NCI-H524 (cell line): ENCODE results near the gene SLC9A3.
"Not testable (repeated sequence)": the region's sequence is repeated elsewhere in the genome, so short reads cannot be mapped to it uniquely, and the experiment has no call there.

Source experiments
- DNase-seq, 2 experiments: peaks; one replicate each; lab custom pipeline; 2025; lab: John Stamatoyannopoulos, UW

The SLC9A3 gene

DNA sequence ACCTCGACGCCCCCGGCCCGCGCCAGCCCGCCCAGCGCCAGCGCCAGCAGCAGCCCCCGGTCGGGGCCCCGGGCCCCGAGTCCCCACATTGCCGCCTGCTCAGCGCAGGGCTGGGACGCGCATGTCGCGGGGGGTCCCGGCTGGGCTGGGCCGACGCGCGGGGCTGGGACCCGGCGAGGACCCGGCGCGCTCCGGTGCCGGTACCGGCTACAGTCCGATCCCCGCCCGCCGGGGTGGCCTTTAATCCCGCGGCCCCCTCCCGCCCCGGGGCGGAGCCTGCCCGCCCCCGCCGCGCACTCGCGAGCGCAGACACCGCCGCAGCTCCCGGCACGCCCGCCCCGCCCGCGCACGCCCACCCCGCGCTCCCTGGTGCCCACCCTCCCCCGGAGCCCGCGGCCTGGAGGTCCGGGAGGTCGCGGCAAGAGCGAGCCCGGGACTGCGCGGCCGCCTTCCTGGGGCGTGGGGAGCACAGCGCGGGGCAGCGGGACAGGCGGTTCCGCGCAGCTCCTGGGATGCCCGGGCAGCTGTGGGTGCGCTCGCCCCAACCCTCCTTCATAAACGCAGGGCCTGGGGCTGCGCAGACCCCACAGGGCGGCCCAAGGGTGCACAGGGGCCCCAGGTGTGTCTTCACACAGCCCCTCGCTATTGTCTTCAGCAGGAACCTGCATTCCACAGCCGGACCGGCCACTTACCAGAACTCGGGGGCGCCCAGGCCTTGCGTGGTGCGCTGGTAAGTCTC lies at the start of gene SLC9A3:
Gene SLC9A3 (minus strand): TSS at position 216 of the 739 bp plus-strand sequence.
- DNase-seq = no peak

DNA sequence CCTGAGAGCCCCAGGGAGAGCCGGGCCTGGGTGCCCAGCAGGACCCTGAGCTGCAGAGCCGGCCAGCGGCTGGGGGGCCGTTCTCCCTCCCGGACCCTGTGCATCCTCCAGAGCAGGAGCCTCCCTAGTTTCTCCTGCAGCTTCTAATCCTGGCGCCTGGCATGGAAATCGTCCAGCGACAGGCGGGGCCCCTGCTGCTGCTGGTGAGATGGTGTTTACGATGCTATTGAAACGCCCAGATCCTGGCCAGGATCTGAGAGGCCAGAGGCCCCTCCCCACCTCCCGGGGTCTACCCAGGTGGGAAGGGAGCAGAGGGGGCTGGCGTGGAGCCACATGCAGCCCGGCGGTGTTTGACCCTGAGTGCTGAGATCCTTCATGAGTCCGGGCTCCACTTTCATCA lies 49.7 kb upstream of the SLC9A3 start:
- no peak for DNase-seq

DNA sequence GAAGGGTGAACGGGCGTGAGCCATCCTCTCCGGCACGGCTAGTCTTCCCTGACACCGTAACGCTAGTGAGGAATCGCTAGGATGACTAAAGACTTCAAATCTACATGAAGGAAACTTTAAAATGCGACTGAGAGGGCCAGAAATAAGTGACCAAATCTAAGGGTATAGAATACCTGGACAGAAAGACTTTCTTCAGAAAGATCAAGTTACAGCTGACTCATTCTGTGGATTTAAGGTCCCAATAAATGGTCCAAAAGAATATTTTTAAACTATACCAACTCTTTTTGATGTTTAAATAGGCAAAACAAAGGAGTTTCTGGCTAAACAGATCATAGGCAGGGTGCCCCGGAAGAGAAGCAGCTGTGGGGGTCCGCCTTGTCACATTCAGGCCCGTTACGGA lies 49.0 kb upstream of the SLC9A3 start:
- DNase-seq = no peak

DNA sequence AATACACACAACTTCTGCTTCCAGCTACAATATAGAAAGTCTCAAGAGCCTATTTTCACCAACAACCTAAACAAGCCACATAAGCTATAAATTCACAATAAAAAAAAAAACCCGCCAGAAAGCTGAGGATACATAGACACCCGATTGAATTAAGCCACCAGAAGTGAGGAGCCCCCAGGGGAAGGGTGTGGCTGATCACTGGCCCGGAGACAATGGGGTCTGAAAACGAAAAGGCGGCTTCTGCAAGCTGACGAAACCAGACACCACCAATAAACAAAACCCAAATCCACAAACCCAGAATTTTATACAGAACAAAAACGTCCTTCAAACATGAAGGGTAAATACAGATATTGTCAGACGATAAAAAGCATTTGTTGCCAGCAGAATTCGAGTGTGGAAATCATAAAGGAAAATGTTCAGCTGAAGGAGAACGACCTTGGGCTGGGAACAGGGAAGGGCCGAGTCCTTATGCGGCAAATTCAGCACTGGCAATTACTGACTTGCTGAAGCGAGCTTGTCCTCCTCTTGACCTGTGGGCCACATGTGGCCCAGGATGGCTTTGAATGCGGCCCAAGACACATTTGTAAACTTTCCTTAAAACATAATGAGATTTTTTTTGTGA lies 48.3 kb upstream of the SLC9A3 start:
- DNase-seq = no peak

DNA sequence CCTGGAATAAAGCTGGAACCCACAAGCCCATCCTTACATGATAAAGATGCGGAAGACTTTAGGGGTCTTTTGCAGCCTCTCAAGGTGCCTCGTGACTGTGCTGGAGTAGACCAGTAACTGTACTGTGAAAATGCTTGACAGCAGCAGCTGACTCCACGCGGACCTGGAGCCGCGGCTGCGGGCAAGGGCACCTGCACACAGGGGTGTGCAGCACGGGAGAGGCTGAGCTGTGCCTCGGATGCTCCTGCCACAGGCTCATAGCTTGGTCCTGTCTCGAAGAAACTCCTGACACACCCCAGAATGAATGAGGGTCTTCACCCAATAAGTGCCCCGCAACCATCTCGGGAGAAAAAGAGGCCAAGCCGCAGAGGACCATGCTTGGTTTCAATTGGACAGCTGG lies 47.5 kb upstream of the SLC9A3 start:
- no peak for DNase-seq

DNA sequence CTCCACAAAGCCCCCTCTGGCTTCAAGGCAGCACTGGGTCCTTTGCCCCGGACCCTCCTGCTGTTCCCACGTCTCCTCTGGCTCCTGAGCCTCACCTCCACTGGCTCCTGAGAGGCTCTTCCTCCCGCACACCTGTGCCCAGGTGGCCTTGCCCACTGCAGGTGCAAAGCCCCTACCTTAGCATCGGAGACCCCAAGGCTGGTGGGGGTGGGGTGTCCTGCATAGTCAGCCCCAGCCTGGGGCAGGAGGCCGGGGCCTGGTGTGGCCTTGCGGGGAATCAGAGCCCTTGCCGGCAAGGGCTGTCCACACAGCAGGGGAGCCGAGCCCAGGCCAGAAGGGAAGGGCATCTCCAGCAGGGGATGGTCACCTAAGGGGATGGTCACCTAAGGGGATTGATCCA lies 46.6 kb upstream of the SLC9A3 start:
- DNase-seq = no peak

DNA sequence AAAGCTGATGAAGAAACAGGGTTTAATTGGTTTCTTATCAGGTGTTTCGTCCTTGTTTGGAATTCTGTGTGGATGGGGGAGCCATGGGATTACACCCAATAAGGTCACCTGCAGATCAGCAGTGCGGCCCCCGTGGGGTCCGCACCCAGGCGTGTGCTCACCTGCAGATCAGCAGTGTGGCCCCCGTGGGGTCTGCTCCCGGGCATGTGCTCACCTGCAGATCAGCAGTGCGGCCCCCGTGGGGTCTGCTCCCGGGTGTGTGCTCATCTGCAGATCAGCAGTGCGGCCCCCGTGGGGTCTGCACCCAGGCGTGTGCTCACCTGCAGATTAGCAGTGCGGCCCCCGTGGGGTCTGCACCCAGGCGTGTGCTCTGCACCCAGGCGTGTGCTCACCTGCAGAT lies 46.2 kb upstream of the SLC9A3 start:
- DNase-seq = no peak

DNA sequence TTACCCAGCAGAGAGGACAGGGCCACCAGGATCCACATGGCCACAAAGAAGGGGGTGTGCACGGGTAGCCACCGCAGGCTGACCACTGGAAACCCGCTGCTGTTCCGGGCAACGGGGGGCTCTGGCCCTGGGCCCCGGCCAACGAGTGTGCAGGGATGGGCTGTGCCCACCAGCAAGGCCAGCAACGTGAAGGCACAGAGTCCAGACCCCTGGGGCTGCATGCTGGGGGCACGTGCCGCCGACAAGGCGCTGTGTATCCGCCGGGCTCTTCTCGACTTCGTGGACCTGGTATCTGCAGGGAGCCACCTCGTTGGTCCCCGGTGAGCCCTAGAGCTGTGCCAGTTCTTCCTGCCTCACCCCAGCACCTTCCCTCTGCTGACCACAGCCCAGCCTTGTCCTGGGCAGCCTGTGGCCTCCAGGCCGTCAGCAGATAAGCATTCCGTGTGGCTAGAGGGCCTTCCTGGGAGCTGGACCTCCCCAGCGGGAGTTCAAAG lies 45.7 kb upstream of the SLC9A3 start:
- no peak for DNase-seq

DNA sequence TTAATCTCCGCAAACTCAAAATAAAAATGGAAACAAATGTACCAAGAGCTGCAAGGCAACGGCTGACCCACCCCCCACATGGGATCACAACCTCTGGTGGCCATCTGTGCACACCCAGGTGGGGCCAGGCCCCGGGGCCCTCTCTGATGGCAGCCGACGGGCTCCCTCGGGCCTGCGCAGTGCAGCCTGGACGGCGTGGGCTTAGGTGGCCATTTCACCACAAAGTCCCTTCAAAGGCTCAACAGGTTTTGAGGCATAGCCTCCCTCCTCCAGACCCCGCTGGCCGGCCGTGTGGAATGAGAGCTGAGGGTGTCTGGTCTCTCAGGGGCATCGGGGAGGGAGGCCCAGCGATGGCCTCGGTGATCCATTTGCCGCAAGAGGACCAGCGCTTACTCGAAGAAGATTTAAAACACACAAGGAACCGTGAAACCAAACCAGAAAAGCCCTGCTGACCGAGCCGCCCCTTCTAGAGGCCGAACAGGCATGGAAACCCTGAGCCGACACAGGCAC lies 45.2 kb upstream of the SLC9A3 start:
- DNase-seq = no peak

DNA sequence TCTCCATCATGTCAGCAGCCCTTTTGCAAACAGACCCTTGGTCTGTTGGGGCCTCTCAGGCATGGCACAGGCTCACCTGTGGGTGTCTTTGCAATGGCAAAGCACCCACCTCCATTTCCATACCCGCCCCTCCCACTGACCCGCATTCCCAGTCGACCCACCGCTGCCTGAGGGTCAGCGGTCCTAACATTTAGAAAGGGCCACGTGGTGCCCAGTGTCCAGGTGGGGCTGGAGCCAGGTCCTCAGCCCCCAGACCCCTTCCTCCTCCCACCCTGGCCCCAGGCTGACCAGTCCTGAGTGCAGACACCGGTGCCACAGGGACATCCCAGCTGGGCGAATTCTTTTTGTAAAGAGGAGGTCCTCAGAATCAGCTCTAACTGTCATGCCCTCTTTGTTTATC lies 44.6 kb upstream of the SLC9A3 start:
- DNase-seq = no peak

DNA sequence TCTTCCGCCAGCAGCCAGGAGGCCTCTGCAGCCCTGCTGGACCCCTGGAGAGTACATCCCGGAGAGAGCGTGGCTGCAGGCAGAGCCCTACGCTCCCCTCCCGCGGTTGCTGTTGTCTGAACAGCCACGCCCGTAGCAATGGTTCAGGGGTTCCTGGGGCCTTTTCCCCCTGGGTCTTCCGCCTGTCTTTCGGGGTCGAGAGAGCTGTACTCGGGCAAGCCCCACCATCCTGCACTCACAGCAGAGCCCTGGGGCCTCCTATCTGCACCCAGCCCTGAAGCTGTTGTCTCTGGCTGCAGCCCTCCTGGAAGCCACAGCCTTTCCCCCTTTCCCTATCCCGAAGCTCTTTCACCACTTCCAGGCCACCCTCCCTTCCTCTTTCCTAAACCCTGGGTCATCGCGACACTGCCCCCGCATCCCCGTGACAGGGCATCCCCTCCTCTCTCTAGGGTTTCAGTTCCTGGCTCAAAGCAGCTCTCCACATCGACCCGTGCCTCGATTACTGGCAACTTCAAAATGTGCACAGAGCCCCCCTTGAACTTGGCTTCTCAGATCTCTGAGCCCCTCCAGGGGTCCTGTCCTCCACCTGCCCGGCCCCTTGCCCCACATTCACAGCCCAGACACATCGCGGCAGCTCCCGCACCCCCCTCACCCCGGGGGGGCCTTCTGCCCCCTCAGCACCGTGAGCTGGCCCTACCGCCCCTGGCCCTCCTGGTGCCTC lies 44.0 kb upstream of the SLC9A3 start:
- no peak for DNase-seq

DNA sequence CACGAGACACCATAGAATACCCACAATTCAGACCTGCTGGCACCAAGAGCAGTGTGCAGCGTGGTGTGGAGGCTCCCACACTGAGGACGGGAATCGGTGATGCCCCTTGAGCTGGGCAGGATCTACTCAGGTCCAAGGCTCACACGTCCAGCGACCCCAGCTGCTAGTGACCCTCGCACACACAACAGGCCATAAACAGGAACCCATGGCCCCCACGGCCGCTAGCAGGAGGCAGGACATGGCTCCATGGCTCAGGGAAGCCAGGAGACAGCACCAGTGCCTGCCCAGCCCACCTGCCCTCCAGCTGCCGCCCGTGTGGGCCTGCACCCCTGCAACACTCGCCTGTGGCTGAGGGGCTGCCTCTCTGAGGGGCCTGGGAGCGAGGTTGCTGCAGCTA lies 43.4 kb upstream of the SLC9A3 start:
- DNase-seq = no peak

DNA sequence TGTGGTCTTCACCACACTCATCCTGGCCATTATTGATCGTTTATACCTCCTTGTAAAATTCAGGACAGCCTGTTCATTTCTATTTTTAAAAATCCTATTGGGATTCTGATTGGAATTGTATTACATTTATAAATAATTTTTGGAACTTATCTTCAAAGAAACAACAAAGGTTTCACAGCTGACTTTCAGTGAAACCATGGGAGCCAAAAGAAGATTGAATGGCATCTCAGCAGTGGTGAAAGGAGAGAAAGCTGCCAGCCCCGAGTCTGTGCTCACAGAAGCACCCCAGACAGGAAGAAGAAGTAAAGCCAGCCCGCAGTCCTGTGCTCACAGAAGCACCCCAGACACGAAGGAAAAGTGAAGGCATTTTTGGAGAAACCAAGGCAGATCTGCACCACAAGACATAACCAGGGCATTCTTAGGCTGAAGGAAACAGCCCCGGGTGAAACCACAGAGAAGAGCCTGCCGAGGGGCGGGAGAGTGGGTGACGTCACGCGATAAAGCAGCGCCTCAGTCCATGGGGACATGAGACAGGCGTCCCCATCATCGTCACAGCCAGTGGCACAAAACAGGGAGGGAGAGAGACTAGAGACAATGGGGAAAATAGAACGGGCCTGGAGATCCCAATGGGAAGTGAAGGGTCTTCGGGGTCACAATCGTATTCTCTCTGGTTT lies 42.5 kb upstream of the SLC9A3 start:
- no peak for DNase-seq

DNA sequence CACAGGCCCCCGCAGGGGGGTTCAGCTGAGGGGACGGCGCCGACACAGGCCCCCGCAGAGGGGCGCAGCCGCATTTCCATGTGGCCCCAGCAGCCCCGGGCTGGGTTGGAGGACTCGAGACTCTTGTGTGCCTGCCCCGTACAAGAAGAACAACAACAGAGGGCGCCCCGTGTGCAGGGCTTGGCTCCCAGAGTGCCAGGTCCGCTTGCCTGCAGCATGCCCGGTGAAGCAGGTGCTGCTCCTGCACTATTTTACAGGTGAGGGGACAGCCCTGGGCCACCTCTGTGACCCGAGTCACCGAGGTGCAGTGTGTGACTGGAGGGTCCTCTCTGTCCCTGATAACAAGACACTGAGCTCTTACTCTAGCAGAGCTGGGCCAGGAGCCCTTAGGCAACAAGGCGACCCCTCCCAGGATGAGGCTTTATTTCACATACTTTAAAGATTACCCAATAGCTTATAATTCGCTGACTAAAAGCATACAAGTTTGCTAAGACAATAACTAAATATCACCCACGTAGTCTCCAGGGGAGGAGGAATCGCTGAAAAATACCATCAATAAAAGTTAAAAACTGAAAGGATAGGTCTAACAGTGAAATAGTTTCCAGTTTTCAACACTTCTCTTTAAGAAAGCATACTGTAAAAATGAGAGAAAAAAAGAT lies 41.7 kb upstream of the SLC9A3 start:
- no peak for DNase-seq

DNA sequence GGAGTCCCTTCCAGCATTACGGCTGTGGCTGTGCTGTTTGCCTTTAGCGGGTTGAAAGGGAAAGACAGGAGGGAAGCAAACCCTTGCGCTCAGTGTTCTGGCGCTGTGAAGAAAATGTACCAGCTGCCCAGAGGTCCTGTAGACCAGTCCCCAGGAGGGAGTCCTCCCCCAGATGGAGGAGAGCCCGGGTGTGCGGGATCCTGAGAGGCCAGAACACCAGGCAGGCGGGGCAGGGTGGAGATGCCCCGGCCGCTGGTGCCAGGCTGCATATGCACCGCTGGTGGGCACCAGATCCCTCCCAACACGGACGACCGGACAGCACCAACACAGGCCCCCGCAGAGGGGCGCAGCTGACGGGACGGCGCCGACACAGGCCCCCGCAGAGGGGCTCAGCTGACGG lies 37.2 kb upstream of the SLC9A3 start:
- no peak for DNase-seq

DNA sequence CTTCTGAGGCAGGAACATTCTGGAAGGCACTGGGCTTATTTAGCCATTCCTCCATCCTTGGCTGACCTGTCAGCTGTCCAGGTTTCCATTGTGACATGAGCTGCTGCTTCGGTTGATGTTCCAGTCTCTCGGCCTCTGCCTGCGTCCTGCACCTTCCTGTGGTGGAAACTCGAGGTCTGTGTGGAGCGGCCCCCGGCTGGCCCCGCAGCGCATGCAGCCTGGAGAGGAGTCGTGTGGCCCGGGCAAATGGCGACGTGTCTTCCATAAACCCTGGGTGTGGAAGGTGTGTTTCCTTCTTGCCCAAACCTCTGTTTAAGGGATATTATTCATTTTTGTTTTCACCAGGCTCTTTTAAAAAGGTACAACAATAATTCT lies 36.5 kb upstream of the SLC9A3 start:
- DNase-seq = no peak

DNA sequence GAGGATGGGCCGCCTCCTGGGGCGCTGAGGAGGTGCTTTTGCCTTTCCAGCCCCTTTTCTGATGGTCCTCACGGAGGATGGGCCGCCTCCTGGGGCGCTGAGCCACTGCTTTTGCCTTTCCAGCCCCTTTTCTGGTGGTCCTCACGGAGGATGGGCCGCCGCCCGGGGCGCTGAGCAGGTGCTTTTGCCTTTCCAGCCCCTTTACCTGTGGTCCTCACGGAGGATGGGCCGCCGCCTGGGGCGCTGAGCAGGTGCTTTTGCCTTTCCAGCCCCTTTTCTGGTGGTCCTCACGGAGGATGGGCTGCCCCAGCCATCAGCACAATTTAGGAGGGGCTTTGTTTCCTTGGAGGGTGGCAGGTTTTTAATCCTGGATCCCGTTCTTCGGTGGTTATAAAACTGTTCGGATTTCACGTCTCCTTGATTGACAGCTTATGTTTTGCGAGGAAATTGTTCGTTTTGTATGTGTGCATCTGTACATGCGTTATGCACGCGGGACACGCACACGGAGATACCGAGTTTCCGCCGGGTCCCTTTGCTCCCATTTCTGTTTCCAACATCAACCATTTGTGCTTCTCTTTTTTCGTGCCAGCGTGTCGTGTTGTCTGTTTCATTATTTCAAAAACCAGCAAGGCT lies 34.7 kb upstream of the SLC9A3 start:
- DNase-seq = no peak

DNA sequence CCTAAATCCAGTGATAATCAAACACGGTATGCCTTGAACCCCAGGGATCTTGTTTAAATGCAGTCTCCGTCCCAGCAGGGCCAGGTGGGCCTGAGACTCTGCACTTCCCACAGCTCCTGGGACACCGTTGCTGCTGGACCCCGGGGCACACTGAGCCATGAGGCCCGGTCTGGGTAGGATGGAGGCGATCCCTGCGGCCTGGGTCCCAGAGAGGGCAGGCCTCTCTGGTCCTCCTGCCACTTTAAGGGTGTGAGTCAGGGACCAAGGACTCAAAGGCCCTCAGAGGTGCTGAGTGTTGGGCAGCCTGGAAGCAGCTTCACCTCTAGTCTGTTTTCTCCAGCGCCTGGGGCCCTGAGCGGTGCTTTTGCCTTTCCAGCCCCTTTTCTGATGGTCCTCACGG lies 34.1 kb upstream of the SLC9A3 start:
- DNase-seq = no peak

DNA sequence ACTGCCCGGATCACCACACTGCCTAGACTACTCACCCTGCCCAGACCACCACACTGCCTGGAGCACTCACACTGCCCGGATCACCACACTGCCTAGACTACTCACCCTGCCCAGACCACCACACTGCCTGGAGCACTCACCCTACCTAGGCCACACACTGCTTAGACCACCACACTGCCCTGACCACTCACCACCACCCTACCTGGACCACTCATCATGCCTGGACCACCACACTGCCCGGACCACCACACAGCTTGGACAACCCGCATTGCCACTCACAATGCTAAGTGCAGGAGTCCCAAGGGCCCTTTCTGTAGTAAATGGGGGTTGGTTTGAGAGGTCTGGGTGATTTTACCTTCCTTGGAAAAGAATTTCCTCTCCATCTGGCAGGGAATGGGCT lies 33.7 kb upstream of the SLC9A3 start:
- DNase-seq = not testable (repeated sequence)

DNA sequence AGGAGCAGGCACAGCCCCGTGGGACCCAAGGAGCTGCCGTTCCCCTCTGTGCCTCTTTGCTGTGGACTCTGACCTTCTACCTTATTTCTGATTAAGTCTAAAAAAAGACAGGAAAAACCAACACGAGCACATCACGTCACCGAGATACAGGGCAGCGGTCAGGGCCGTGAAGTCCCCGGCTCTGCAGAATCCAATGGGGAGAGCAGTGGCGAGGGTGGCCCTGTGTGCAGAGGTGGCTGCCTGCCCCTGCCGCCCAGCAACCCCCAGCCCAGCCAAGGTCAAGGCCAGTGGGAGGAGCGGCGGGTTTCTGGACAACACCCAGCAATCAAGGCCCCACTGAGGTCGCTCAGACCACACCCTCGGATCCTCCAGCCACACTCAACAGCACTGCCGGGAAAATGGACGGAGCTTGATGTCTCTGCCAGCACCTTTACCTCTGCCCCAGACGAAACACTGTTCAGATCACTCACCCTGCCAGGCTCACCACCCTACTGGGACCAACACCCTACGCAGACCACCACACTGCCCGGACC lies 32.7 kb upstream of the SLC9A3 start:
- DNase-seq = no peak

DNA sequence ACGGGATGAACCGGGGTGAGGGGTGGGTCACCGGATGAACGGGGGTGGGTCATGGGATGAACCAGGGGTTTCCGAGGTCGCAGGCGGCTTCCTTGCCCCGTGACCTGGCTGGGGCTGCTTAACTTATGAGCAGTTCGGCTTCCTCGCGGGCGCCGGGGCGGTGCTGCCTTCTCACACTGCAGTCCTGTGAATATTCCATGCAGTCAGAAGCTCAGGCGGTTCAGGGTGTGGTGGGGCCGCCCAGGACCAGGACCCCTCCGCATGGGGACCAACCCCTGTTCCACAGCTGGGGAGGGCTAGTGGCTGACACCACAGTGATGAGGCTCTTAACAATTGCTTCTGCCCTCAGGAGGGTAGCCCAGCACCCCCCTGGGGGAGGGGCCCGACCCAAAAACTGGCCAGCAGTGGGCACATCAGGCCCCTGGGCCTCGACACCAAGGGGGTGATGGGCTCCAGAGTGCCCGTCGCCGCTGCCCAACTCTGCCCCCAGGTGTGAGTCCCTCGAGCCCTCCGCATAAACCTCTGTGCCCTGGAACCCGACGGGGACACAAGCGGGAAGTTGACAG lies 30.9 kb upstream of the SLC9A3 start:
- DNase-seq = no peak
